ENCODE measurements around the gene LEMD1.

LEMD1 gene

GRCh38 chr1:205337481-205337880 is 84.4 kb downstream of the LEMD1 start:
- in situ Hi-C loops (cut with MboI; ENCODE audit: low sequenced_read_pairs) = no loop called here

- in situ Hi-C loops (cut with MboI; ENCODE audit: low sequenced_read_pairs) = no loop called here
These were observed 86.2 kb downstream of the LEMD1 start for GRCh38 chr1:205335692-205336091.

GRCh38 chr1:205332015-205332791 is 89.7 kb downstream of the LEMD1 start:
- in situ Hi-C loops (cut with MboI; ENCODE audit: low sequenced_read_pairs) = no loop called here

Data from HL-60/S4 (cell line).